ENCODE measurements around the gene THEMIS2.

THEMIS2 gene

GRCh38 chr1:27886744-27887143, 14.4 kb downstream of the THEMIS2 start:
- DNase-seq, result no peak

- DNase-seq, result no peak
Measured at GRCh38 chr1:27887215-27888021, 15.1 kb downstream of the THEMIS2 start.

GRCh38 chr1:27889506-27889905, 17.2 kb downstream of the THEMIS2 start:
- DNase-seq, result no peak

GRCh38 chr1:27891196-27891889, 19.0 kb downstream of the THEMIS2 start:
- no peak for DNase-seq

- no peak for DNase-seq
Measured at GRCh38 chr1:27894521-27894920, 22.2 kb downstream of the THEMIS2 start.

GRCh38 chr1:27906759-27907158, 34.4 kb downstream of the THEMIS2 start:
- DNase-seq, result no peak

- no peak for DNase-seq
Measured at GRCh38 chr1:27912429-27912828, 40.1 kb downstream of the THEMIS2 start.

GRCh38 chr1:27915082-27915575, 42.8 kb downstream of the THEMIS2 start:
- DNase-seq, result no peak

GRCh38 chr1:27922272-27922671, 49.9 kb downstream of the THEMIS2 start:
- DNase-seq, result no peak

GRCh38 chr1:27928216-27928954, 56.0 kb downstream of the THEMIS2 start:
- no peak for DNase-seq

- DNase-seq, result no peak
Measured at GRCh38 chr1:27931184-27931583, 58.8 kb downstream of the THEMIS2 start.

- no peak for DNase-seq
Measured at GRCh38 chr1:27931759-27932158, 59.4 kb downstream of the THEMIS2 start.

GRCh38 chr1:27934818-27935549, 62.6 kb downstream of the THEMIS2 start, which contains the start of gene SMPDL3B:
Gene SMPDL3B, plus strand, starts transcription at chr1:27935000. Its CDS starts 184 bp downstream, at chr1:27935184.
- no peak for DNase-seq

- DNase-seq, result no peak
Measured at GRCh38 chr1:27935721-27936120, 63.4 kb downstream of the THEMIS2 start.

Measured in NCI-H446 treated with DMSO at 0.1 percent for 48 hours (cell line).